ENCODE measurements around the gene NBPF4. TPM values are rescaled to one million over a fixed set of nuclear protein-coding genes. Genes with fewer than 3 reads are reported as not detected.
A peak's percentile ranks its signal among the peaks of the same experiment; 100 is the strongest.
"Not testable (repeated sequence)": the region's sequence is repeated elsewhere in the genome, so short reads cannot be mapped to it uniquely, and the experiment has no call there.

The NBPF4 gene
- total RNA-seq, 1 donor from 2014 or later, result not detected

DNA sequence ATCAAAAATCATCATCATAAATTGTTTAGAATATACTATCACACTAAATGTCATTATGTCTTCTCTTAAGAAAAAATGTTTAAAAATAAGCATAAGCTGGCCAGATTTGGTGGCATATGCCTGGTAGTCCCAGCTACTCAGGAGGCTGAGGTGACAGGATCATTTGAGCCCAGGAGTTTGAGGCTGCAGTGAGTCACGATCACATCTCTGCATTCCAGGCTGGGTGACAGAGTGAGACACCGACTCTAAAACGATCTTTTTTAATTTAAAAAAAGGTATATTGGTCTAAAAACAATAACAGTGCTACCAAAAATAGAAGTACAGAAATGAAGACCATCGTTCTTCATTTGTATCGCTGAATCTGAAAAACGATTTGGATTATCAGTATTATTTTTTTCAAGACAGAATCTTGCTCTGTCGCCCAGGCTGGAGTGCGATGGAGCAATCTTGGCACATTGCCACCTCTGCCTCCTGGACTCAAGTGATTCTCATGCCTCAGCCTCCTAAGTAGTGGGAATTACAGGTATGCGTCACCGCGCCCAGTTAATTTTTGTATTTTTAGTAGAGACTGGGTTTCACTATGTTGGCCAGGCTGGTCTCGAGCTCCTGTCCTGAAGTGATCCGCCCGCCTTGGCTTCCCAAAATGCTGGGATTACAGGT, 26.2 kb downstream of the NBPF4 start:
- H3K36me3 ChIP-seq (ENCODE audit: control insufficient read depth, insufficient read depth, low read length); H3K27me3 ChIP-seq (ENCODE audit: control insufficient read depth, insufficient read depth, low read length); H3K4me3 ChIP-seq (ENCODE audit: low read depth, low read length); DNase-seq (ENCODE audit: low read depth): not testable (repeated sequence)

DNA sequence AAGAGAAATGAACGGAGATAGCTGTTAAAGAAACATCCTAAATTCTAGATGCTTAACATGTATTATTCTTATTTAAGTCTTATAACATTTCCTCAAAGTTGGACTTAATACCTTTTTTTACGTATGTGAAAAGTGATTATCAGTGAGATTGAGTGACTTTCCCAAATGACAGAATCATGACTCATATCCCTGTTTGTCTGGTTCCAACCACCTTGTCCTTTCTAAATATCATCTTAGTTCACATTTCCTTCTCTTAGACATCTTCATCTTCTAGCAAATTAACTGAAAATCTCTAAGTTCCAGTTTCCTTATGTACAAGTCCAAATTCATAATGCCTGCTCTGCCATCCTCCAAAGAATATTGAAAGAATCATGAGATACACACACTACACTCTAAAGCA, 26.9 kb downstream of the NBPF4 start:
- DNase-seq (ENCODE audit: low read depth); H3K27me3 ChIP-seq (ENCODE audit: control insufficient read depth, insufficient read depth, low read length); H3K4me3 ChIP-seq (ENCODE audit: low read depth, low read length); H3K36me3 ChIP-seq (ENCODE audit: control insufficient read depth, insufficient read depth, low read length): not testable (repeated sequence)

DNA sequence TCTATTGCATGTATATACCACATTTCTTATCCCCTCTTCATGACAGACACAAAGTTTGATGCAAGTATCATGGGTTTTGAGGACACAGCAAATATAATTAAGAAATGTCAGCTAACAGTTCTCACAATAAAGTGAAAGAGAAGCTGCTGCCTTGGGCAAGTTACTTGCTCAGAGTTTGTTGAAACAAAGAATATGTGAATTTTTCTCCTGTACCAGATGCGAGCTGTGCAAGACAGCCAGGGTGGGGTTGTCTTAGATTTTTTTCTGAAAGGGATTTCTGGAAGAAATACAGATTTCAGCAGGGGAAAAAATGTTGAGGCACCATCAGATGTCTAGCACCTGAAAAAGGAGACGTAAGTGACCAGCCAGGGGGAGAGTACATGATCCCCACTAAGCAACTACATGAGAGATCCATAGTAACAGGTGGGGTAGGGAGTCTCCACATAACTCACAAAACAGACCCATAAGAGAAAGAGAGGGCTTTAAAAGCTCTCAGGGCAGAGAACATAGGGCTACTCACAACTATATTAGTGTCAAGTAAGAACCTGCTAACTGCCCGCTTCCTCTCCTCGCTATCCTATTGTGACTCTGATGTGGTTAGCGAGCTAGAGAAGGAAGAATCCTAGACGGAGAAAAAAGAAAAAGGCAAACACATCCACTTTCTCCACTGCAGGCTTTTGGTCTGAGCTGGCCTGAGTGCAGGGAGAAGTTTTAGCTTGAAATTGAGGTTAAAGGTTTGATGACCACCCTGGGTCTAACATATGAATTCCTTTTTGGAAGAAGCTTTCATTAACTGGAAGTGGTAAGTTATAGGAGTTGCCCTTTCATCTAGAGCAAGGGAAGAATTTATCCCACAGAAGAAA, 27.6 kb downstream of the NBPF4 start:
- DNase-seq (ENCODE audit: low read depth); H3K36me3 ChIP-seq (ENCODE audit: control insufficient read depth, insufficient read depth, low read length); H3K4me3 ChIP-seq (ENCODE audit: low read depth, low read length); H3K27me3 ChIP-seq (ENCODE audit: control insufficient read depth, insufficient read depth, low read length): not testable (repeated sequence)

DNA sequence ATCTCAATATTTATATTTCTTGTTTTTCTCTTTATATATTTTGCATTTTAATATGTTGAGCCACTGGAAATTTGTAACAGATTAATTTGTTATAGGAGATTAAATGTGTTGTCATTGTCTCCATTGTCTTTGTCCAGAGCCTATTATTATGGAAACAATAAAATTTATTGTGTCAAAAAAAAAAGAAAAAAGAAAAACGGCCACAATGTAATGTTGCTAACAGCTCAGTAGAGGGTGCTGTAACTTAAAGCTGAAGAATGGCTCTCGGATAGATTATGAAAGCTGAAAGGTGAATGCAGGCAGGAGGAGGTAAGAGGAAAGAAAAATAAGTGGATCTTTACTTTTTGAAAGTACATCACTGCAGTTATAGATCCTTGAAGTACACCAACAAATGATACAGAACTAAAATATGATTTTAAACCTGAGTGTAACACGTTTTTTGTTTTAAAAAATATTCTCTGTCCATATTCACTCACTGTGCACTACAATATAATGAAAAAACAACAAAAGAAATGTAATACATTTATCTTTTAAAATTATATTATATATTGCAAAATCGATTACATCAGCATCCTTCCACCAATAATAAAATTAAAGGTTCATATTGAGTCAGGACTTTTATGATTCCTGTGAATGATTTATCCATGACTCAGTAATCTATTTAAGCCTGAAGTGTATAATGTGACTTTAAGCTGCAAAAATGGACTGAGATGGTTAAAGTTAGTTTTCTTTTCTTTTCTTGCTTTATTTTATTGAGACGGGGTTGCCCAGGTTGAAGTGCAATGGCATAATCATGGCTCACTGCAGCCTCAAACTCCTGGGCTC, 29.0 kb downstream of the NBPF4 start:
- not testable (repeated sequence) for DNase-seq (ENCODE audit: low read depth); H3K36me3 ChIP-seq (ENCODE audit: control insufficient read depth, insufficient read depth, low read length); H3K27me3 ChIP-seq (ENCODE audit: control insufficient read depth, insufficient read depth, low read length); H3K4me3 ChIP-seq (ENCODE audit: low read depth, low read length)
- TF ChIP-seq, protein P1, sequence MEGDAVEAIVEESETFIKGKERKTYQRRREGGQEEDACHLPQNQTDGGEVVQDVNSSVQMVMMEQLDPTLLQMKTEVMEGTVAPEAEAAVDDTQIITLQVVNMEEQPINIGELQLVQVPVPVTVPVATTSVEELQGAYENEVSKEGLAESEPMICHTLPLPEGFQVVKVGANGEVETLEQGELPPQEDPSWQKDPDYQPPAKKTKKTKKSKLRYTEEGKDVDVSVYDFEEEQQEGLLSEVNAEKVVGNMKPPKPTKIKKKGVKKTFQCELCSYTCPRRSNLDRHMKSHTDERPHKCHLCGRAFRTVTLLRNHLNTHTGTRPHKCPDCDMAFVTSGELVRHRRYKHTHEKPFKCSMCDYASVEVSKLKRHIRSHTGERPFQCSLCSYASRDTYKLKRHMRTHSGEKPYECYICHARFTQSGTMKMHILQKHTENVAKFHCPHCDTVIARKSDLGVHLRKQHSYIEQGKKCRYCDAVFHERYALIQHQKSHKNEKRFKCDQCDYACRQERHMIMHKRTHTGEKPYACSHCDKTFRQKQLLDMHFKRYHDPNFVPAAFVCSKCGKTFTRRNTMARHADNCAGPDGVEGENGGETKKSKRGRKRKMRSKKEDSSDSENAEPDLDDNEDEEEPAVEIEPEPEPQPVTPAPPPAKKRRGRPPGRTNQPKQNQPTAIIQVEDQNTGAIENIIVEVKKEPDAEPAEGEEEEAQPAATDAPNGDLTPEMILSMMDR (IDR thresholded peaks at IDR 0.05; ENCODE audit: insufficient read depth, low read length, poor library complexity, severe bottlenecking), result peak; percentile 45

DNA sequence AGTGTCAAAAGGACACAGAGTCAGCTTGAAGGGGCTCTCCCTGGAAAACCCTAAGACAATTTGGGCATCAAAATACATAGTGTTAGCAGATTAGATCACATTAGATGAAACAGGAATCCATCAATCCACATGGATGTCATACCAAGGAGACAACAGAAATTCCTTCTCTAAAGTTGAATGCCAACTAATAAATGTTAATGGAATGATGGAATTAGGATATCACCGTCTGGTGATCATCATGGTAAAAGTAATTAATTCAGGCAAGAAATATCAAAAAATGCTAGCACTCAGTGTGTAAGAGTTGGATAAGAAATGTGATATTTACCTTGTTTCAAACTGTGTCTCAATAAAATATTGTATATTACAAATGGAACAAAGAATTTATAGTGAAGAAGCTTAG, 32.9 kb downstream of the NBPF4 start:
- Histone ChIP-seq H3K36me3 (ENCODE audit: control insufficient read depth, insufficient read depth, low read length) (no peaks in the 10 kb centered on the region), H3K4me3 (ENCODE audit: low read depth, low read length) (no peak overlapping the region), H3K27me3 (ENCODE audit: control insufficient read depth, insufficient read depth, low read length) (no peaks in the 10 kb centered on the region)
- TF ChIP-seq, protein P1 (IDR thresholded peaks at IDR 0.05; ENCODE audit: insufficient read depth, low read length, poor library complexity, severe bottlenecking), result no peak
- no peak for DNase-seq (ENCODE audit: low read depth)

DNA sequence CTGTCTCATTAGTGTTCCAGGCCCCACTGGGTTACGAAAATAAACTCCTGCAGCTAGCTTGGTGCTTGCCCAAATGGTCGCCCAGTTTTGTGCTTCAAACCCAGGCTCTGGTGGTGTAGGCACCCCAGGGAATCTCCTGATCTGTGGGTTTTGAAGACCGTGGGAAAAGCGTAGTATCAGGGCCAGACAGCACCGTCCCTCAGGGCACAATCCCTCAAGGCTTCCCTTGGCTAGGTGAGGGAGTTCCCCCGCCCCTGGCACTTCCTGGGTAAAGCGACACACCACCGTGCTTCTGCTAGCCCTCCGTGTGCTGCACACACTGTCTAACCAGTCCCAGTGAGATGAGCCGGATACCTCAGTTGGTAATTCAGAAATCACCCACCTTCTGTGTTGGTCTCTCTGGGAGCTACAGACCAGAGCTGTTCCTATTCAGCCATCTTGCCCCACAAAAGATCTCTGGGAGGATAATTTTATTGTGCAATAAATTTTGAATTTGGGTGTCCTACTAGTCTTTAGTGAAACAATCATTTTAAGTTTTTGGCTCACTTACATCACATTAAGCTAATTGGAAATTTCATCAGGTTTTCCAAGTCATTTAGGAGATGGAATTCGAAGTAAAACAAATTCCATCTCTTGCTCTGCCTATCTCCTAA, 34.3 kb downstream of the NBPF4 start:
- TF ChIP-seq, protein P1 (IDR thresholded peaks at IDR 0.05; ENCODE audit: insufficient read depth, low read length, poor library complexity, severe bottlenecking), result no peak
- Histone ChIP-seq H3K4me3 (ENCODE audit: low read depth, low read length) (no peak overlapping the region), H3K27me3 (ENCODE audit: control insufficient read depth, insufficient read depth, low read length) (no peaks in the 10 kb centered on the region), H3K36me3 (ENCODE audit: control insufficient read depth, insufficient read depth, low read length) (no peaks in the 10 kb centered on the region)
- no peak for DNase-seq (ENCODE audit: low read depth)
